Measurements from ENCODE around the gene KRTAP20-1.

The KRTAP20-1 gene, protein sequence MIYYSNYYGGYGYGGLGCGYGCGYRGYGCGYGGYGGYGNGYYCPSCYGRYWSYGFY

GRCh38 chr21:30616125-30616524 lies at the start of gene KRTAP20-1:
Gene KRTAP20-1, plus strand, starts transcription at chr21:30616425. Its CDS starts 30 bp downstream, at chr21:30616455.
- Histone ChIP-seq H3K4me3 (ENCODE audit: severe bottlenecking) (no peak within 1 kb of the TSS), H3K27ac (ENCODE audit: poor library complexity, severe bottlenecking) (no peak within 1 kb of the TSS), H3K9me3 (ENCODE audit: severe bottlenecking) (no peaks in the 10 kb centered on the region), H3K27me3 (ENCODE audit: insufficient read depth, poor library complexity, severe bottlenecking) (no peaks in the 10 kb centered on the region), H3K4me1 (ENCODE audit: insufficient read depth, poor library complexity, severe bottlenecking) (peaks cover 10% of the 10 kb centered on the region), H3K36me3 (ENCODE audit: low read depth) (no peaks in the 10 kb centered on the region)
- TF ChIP-seq, protein P1, sequence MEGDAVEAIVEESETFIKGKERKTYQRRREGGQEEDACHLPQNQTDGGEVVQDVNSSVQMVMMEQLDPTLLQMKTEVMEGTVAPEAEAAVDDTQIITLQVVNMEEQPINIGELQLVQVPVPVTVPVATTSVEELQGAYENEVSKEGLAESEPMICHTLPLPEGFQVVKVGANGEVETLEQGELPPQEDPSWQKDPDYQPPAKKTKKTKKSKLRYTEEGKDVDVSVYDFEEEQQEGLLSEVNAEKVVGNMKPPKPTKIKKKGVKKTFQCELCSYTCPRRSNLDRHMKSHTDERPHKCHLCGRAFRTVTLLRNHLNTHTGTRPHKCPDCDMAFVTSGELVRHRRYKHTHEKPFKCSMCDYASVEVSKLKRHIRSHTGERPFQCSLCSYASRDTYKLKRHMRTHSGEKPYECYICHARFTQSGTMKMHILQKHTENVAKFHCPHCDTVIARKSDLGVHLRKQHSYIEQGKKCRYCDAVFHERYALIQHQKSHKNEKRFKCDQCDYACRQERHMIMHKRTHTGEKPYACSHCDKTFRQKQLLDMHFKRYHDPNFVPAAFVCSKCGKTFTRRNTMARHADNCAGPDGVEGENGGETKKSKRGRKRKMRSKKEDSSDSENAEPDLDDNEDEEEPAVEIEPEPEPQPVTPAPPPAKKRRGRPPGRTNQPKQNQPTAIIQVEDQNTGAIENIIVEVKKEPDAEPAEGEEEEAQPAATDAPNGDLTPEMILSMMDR (IDR thresholded peaks at IDR 0.05; ENCODE audit: poor library complexity, severe bottlenecking): no peak
- ATAC-seq (ENCODE audit: low read depth) (no peak), DNase-seq (ENCODE audit: low spot score) (no peak)

DNA sequence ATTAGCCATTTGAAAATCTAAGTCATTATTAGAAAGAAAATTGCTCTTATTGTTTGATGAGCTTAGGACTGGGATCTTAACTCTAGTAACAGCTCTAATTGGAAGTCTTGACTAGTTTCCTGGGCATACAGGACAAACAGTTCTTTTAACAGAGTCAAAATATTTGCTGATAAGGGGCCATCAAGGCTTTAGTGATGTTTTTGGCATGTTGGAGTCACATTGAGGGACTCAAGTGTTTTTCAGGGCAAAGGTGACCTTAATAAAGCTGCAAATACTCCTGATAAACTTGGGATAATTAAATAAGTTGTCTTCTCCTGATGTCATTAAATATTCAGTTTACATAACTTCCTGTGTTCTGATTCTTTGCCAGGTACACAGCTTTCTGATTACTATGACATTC lies 48.6 kb upstream of the KRTAP20-1 start:
- Histone ChIP-seq H3K27ac (ENCODE audit: poor library complexity, severe bottlenecking) (no peak overlapping the region), H3K9me3 (ENCODE audit: severe bottlenecking) (no peaks in the 10 kb centered on the region), H3K4me3 (ENCODE audit: severe bottlenecking) (no peak overlapping the region), H3K4me1 (ENCODE audit: insufficient read depth, poor library complexity, severe bottlenecking) (no peaks in the 10 kb centered on the region), H3K27me3 (ENCODE audit: insufficient read depth, poor library complexity, severe bottlenecking) (no peaks in the 10 kb centered on the region), H3K36me3 (ENCODE audit: low read depth) (no peaks in the 10 kb centered on the region)
- TF ChIP-seq, protein P1 (IDR thresholded peaks at IDR 0.05; ENCODE audit: poor library complexity, severe bottlenecking): no peak
- ATAC-seq (ENCODE audit: low read depth) (no peak), DNase-seq (ENCODE audit: low spot score) (no peak)

- ATAC-seq (ENCODE audit: low read depth) (no peak), DNase-seq (ENCODE audit: low spot score) (no peak)
- no peak overlapping the region for H3K4me3 ChIP-seq (ENCODE audit: severe bottlenecking)
- H3K27me3 ChIP-seq (ENCODE audit: insufficient read depth, poor library complexity, severe bottlenecking): peaks cover 14% of the 10 kb centered on the region
- no peaks in the 10 kb centered on the region for H3K4me1 ChIP-seq (ENCODE audit: insufficient read depth, poor library complexity, severe bottlenecking)
- H3K27ac ChIP-seq (ENCODE audit: poor library complexity, severe bottlenecking): no peak overlapping the region
- TF ChIP-seq, protein P1 (IDR thresholded peaks at IDR 0.05; ENCODE audit: poor library complexity, severe bottlenecking): no peak
- H3K9me3 ChIP-seq (ENCODE audit: severe bottlenecking): no peaks in the 10 kb centered on the region
- H3K36me3 ChIP-seq (ENCODE audit: low read depth): no peaks in the 10 kb centered on the region
Observed at GRCh38 chr21:30577766-30578165, 38.5 kb upstream of the KRTAP20-1 start.

DNA sequence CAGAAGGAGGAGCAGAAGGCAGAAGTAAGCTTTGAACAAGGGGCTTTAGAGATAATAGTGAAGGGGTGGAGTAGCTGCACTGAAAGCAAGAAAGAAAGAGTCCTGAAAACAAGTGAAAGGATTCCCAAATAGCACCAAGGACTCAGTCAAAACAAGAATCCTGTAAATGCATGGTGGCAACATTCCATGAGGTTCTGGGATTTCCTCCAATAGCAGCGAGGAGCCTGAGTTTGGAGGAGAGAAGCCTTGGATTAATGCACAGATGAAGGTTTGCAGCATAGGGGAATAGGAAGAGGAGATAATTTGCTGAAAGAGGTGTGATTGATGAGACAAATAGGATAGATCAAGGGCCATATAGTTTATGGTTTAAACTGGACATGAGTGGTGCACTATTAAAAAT lies 36.9 kb upstream of the KRTAP20-1 start:
- no peak overlapping the region for H3K4me3 ChIP-seq (ENCODE audit: severe bottlenecking)
- H3K36me3 ChIP-seq (ENCODE audit: low read depth): no peaks in the 10 kb centered on the region
- no peaks in the 10 kb centered on the region for H3K4me1 ChIP-seq (ENCODE audit: insufficient read depth, poor library complexity, severe bottlenecking)
- no peak overlapping the region for H3K27ac ChIP-seq (ENCODE audit: poor library complexity, severe bottlenecking)
- ATAC-seq (ENCODE audit: low read depth) (no peak), DNase-seq (ENCODE audit: low spot score) (no peak)
- no peaks in the 10 kb centered on the region for H3K9me3 ChIP-seq (ENCODE audit: severe bottlenecking)
- H3K27me3 ChIP-seq (ENCODE audit: insufficient read depth, poor library complexity, severe bottlenecking): peaks cover 14% of the 10 kb centered on the region
- TF ChIP-seq, protein P1 (IDR thresholded peaks at IDR 0.05; ENCODE audit: poor library complexity, severe bottlenecking): no peak

- no peaks in the 10 kb centered on the region for H3K36me3 ChIP-seq (ENCODE audit: low read depth)
- peaks cover 14% of the 10 kb centered on the region for H3K27me3 ChIP-seq (ENCODE audit: insufficient read depth, poor library complexity, severe bottlenecking)
- no peak overlapping the region for H3K27ac ChIP-seq (ENCODE audit: poor library complexity, severe bottlenecking)
- H3K9me3 ChIP-seq (ENCODE audit: severe bottlenecking): no peaks in the 10 kb centered on the region
- H3K4me1 ChIP-seq (ENCODE audit: insufficient read depth, poor library complexity, severe bottlenecking): no peaks in the 10 kb centered on the region
- no peak overlapping the region for H3K4me3 ChIP-seq (ENCODE audit: severe bottlenecking)
- ATAC-seq (ENCODE audit: low read depth) (no peak), DNase-seq (ENCODE audit: low spot score) (no peak)
- TF ChIP-seq, protein P1 (IDR thresholded peaks at IDR 0.05; ENCODE audit: poor library complexity, severe bottlenecking): no peak
Observed at GRCh38 chr21:30580132-30580531, 36.1 kb upstream of the KRTAP20-1 start.
